GM19397 (cell line): ENCODE data around the gene IL1R1.

ENCODE experiments used
- ATAC-seq: cut with Tn5 transposase; IDR thresholded peaks from one replicate; pipeline ENCODE4 v1.9.1; 2021; ENCODE audit warnings: mild to moderate bottlenecking, moderate library complexity; ENCODE audit not compliant: unreplicated experiment

IL1R1 gene

DNA sequence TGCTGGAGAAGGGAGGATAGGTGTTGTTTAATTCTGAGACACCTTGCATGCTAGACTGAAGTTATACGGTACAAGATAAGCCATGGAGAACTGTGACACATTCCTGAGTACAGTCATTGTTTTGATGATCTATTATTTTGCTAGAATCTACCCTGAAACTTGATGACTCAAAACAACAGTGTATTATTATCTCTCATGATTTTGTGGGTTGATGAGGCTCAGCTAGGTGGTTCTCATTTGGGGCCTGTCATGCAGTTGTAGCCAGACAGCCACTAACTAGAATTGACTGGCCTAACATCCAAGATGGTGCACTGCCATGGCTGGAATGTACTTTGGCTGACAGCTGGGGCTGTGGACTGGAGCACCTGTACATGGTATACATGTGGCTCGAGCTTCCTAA lies 5.4 kb upstream of the IL1R1 start:
- ATAC-seq, result no peak

DNA sequence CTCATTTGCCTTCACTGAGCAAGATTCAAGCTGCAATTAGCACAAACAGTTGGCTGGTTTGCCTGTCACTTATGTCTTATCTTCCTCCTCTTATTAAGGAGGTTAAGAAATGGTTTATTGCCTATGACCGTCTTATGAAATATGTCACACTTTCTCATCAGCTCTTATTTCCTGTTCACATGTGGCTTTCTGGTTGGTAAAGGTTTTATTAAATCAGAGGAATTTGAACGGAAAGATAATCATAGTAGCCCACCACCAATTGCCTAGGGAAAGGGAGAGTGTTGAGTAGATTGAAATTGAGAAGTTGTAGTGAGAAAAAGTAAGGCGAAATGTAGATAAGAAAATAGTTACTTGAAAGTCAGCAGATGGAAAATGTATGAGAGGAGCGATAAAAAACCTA lies 4.2 kb upstream of the IL1R1 start:
- no peak for ATAC-seq

DNA sequence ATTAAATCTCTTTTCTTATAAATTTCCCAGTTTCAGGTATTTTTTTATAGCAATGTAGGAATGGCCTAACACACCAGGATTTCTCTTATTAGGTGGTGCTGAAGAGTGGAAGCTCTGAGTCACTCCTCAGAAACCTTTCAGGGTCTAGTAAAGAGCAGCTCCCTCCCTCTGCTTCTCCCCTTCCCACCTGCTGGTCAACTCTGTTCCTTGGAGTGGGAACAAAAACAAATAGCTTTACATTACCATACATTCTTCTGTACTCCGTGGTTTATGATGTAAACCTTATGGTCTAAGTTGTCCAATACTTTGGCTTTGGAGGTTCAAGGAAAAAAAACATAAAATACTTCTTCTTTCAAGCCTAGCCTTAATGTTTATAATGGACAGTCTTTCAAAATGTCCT lies 2.7 kb upstream of the IL1R1 start:
- no peak for ATAC-seq

DNA sequence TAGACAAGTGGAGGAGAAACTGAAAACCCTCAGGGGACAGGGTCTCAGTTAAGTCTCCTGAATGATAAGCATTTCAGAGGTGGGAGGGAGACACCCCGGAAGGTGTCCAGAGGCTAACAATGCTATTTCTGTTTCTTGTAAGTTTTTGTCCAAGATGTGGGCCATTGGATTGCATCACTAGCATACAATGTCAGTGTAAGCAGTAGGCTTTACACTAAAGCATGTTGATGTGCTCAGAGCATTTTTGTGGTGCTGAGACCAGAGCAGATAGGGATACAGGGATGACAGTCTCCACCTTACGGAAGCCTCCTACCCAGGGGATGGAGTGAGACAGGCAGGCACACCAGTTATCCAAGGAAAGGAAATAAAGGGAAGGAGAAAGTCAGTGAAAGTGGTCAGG lies 2.2 kb upstream of the IL1R1 start:
- no peak for ATAC-seq

DNA sequence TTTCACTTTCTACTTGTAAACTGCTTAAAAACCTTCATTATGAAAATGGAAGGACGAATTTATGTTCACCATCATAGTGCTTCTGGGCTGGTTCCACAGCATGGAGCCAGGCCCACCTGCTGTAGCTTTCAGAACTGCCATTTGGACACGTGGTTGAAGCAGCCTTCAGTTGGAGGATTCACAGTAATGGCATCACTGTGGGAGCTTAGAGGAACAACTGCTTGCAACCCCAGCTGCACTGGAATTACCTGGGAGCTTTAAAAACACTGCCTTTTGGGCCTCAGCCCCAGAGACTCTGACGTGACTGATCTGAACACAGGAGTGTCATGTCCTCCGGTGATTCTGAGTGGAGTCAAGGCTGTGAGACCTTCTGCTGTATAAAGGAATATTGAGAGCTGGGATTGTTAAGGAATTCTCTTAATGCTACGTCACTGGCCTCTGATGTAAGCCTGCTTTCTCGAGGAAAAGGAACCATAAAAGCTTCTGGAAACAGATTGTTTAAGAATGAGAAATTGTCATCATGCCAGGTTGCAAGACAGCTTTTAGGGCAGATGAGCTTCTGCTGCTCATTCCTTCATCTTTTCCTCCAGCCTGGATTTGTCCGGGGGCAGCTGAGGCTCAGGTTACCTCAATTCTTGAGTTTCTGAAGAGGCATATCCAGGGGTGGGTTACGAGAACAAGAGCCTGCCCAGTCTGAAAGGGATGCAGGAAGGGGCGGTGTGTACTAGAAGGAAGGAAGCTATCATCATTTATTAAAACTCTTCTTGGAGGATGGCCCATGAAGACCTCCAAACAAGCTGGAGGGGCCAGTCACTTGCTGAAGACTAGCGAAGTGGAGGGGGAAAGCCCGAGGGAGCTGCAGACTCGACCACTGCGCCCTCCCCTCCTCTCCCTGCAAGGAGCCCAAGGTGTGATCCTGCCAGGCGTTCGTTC lies 1.3 kb upstream of the IL1R1 start:
- ATAC-seq, result no peak

DNA sequence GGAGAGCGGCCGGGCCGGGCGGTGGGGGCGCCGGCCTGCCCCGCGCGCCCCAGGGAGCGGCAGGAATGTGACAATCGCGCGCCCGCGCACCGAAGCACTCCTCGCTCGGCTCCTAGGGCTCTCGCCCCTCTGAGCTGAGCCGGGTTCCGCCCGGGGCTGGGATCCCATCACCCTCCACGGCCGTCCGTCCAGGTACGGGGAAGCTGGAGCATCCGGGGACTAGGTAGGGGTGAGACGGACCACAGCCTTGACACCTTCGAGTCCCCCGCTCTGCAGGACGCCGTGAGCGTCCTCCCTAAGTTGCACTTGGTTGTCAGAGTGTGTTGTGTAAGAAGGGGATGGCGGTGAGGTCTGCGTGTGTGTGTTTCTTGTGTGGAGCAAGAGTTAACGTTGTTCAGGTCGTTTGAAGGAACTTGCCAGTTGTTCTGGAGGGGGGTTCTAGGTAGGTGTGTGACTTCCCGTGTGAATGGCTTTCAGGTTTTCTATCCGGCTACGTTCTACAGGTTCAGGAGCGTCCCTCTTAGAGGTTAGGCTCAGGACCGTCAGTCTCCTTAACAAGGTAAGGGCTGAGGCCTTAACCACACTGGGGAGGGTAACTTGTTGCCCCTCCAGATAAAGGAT lies 393 bp downstream of the IL1R1 start:
- ATAC-seq, result no peak

DNA sequence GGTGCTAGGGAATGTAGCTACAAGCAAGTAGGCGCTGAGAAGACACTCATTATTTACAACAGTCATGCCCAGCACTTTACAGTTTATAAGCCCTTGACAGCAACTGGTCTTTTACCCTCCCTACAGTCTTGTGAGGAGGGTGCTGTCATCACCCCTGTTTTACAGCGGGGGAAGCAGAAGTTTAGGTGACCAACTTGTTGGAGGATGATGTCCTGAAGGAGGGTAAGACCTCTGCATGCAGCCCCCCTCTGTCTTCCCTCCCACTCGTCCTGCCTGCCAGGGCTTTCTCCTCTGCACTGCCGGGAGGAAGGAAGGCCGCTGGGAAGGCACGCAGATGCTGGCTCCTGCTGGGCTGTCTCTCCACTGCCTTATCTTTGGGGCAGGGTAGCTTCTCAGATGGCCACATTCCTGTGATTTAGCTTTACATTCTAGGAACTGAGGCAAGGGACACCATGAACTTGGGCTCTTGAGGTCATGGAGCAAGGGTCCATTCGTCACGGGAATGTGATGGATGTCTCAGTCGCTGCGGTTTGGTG lies 972 bp downstream of the IL1R1 start:
- ATAC-seq, result no peak

DNA sequence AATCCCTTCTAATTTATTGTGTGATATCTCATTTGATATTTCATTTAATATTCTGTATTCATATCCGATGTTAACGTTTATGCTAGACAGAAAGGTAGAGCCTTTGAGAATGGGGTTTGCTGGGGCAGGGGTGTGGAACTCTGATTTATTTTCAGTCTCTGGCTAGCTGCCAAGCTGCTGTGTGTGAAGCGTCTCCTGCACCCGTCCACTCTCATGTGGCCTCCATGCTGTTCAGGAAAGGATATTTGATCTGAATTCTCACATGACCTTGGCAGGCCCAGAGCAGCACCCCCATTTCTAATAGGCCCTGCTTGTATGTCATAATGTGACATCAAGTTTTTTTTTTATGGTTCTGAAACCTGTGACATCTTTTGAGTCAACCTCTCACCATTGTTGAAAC lies 1.6 kb downstream of the IL1R1 start:
- no peak for ATAC-seq

DNA sequence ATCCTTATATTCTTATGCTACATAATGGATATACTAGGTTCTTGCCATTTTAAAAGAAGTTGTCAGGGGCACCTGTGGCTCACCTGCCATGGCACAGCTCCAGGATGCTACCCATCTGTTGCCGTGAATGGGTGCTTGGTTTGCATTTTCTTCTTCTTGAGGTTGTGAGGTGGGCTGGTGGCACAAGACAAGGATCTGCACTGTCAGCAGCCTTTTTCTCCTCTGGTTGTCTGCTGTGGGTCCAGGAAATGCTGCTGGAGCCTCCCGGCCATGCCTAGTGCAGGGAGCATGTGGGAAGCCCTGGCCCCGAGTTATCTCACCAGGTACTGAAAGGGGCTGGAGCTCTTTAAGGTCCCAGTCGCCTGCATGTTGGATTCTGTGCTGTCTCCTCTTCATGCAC lies 2.6 kb downstream of the IL1R1 start:
- ATAC-seq, result no peak

DNA sequence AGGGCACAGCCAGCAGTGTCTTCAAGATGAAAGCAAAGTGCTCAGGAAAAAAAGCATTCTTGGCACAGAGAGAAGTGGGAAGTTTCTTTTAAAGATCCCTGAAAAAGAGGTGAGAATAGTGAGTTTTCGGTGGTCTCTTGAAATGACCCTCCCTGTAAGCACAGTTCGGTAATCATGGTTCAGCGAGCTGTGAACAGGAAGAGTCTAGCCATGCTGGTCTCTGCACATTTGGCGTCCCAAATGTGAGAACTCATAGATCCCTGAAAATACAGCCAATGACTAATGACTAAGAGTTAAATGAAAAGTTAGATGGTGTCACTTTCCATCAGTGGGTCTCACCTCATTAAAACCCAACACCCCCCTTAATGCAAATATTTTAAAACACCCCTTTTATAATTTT lies 3.4 kb downstream of the IL1R1 start:
- ATAC-seq, result no peak

DNA sequence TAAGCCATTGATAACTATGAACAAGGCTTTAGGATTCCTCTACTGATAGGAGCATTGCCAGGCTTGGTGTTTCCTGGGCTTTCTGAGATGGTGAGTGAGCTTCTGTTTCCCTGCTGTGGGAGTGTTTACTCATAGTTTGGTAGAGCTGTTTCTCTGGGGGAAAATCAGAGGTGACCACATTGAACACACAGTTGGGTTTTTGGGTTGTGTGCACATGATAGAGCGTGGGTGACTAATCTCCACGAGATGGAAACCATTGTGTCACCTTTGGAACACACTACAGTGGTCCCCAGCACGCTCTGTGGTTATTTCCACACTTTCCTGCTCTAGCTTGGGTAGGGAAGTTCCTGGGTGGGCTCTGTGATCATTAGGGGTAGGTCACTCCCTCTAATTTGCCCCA lies 5.4 kb downstream of the IL1R1 start:
- ATAC-seq, result no peak

DNA sequence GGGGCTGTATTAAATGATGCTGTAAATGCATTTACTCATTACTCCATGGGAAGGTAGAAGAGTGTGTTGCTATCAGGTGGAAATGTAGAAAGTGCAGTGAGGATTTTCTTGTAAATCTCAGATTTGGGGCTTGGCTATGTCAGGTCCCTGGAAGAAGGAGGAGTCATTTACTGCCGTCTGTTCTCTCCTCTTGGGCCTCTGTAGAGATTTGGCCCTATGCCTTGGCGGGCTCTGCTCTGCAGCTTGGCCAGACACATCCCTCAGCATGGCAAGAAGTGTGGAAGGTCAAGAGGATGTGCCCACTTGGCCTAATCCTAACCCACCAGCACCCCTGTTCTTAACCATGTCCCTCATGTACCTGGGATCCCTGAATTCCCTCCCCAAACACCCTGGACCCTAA lies 6.7 kb downstream of the IL1R1 start:
- ATAC-seq, result no peak

DNA sequence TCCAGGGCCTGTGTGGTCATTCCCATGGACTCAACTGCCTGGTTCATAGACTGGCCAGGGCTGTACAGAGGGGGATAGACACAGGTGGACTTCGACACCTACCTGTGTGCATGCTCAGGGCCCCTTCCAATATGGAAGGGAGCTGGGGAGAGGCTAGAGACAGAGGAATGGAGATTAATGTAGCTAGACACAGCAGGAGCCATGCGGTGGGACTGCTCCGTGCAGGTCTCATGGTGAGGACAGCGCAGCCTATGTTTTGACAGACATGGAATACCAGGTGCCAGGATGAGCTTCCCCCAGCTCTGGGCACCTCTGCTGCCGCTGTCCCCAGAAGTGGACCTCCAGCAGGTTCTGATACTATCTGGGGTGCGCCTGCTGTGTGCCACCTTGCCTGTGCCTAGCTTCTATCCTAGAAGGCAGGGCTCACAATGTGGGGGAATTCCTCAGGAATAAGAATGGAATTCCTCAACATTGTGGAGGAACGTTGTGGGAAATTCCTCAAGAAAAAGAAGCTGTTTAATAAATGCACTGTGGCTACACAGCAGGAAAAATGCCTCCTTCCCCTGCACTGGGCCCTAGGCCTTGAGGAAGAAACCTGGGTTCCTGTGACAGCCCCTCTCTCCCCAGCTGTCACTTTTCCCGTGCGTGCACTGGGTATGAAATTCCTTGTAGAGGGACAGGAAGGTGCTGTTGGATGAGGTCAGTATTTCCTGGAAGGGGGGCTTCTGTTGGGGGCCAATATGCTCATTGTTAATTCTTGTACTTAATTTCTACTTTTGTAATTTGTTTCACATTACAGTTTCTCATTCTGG lies 7.3 kb downstream of the IL1R1 start:
- no peak for ATAC-seq

DNA sequence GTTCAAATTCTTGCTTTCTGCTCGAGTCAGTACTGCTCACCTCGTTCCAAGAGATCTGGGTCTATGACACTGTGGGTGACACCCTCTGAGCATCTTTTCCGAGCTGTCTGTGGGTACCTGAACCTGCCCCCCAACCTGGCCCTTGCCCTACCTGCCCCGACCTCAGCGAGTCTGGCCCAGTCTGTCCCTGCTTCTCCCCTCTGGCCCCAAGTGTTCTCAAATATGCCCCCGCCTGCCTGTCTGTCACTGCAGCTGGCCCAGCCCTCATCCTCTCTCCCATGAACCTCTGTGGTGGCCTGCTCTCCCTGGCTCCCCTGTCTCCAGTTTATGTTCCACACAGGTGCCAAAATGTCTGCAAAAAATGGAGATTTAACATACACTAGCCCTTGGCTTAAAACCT lies 11.8 kb downstream of the IL1R1 start:
- ATAC-seq, result no peak

DNA sequence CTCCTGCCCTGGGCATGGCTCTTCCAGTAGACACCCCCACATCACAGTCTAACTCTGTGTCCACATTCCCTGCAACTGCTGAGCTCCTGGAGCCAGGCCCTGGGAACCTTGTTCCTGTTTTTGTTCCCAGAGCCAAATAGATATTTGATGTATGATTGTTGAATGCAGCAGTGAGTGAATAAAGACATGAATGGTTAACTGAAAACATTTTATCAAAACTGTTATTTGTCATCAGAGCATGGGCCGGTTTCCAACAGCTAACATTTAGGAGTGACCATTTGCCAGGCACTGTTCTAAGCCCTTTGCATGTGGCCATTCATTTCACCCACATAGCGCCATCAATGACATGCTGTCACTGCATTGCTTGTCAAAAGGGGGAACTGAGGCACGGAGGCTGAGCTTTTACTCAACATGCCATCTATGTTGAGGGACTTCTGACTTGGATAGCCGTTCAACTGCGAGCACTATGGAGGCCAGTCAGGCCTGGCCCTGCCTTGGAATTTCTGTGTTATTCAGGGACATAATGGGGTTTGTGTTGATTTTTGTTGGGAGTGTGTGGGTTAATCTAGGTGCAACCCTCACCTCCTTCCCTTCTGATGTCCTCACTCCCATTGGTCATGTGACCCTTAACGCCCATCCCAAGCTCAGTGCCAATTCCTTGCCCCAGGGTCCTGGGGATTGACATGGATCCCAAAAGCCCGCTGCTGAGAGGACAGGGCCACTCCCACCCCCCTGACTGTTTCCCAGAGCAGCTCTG lies 12.6 kb downstream of the IL1R1 start:
- no peak for ATAC-seq

DNA sequence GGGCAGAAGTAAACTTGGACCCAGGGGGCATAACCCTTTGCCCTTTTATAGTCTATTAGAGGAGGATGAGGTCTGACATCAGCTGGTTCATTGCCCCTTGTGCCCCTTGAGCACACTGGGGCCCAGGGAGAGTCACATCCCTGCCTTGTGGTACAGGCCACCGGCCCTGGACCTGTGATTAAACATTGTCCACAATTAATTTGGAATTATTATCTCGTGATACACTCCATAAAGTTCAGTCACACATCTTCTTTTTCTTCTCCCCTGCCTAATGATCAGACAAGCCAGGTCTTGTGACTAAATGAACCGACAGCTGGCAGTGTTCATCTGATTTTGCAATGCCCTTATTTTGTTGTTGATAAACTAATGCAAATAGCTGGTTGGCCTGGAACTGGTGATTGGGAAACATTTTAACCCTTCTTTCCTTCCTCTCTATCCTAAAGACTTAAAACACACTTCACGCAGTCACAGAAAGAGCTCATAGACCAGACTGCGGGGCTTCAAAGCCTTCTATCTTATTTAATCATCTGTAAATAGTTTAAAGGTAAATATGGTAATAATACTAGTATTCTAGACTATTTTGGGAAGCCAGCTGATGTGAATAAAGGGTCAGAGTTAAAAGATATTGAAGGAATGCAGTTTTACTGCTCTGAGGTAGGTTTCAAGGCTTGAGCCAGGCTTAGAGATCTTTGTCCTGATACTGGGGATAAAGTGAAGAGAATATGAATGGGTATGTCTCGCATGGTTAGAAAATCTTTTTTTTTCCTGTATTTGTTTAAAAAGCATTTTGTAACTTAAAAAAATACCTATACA lies 13.4 kb downstream of the IL1R1 start:
- no peak for ATAC-seq

DNA sequence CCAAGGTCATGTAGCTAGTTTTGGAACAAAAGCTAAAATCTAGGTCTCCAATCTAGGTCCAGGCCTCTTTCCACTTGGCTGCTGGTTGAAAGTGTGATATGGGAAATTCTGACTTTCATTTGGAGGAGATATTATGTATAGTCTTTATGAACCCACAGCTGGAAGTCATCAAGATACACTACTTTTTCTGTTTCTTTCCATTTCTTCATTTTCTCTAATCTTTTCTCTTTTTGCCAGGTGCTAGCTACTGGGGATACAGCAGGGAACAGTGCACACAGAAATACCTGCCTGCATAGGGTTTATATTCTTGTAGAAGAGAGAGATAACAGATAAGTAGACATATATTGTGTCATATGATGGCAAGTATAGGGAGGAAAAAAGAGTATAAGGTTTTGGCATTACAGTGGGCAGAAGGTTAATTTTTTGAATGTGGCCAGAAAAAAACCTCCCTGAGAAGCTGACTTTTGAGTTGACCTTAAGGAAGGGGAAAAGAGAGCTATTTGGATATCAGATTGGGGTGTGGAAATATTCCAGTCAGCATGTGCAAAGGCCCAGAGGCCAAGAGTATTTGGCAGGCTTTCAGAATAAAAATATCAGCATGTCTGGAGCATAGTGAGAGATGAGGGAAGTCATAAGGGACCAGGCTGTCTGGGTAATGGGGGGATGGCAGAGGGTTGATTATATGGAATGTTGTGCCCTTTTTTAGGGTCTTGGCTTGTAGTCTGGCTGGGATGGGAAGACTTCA lies 15.6 kb downstream of the IL1R1 start:
- ATAC-seq, result no peak

DNA sequence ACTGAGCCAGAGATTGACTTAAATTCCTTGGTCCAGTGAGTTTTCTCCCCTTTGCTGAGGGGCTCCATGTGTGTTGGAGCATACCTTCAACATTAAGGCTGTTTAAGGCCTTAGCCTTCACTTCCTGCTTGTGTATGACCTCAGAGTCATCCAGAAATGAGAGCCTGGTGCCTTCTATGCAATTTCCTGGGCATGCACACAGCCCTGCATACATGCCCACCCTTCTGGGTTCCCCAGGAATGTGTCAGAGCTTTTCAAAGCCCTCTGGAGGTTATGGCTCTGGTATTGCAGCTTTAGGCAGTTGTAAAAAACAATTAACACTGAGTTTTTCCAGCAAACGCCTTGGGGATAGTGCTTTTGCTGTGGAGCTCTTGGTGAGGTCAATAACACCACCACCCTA lies 16.7 kb downstream of the IL1R1 start:
- no peak for ATAC-seq

DNA sequence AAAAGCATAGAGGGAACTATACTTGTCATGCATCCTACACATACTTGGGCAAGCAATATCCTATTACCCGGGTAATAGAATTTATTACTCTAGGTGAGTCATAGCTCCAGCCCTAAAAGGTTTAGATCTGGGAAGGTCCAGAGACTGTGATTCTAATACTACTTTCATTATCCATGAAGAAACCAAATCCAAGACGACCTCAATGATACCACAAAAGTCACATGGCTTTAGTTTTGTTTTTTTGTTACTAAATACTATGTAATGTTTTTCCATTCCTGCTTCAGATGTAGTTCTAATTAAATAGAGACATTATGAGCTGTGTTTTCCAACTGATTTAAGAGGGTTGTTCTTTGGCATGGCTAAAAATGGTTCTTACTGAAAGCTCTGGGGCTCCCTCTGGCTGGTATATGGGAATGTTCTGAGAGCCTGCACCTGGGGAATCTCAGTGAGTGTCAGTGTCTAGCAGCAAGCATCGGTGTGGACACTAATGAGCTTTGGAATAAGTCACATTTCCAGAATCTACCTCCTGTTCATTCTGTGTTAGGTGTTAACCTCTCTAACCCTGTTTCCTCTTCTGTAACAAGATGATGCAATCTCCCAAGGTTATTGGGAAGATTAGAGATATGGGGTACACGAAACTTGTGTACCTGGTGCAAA lies 23.8 kb downstream of the IL1R1 start:
- no peak for ATAC-seq
